GM12878 (cell line): ENCODE results near the gene DYNC1H1. TPM values are rescaled to one million over a fixed set of nuclear protein-coding genes. Genes with fewer than 3 reads are reported as not detected.

Experiments used
- ATAC-seq: fragments of 200-7000 bp; cut with Tn5 transposase; 3 replicates; pipeline ENCODE4 v1.9.1; 2020; ENCODE audit warnings: mild to moderate bottlenecking, moderate library complexity
- BruUV-seq: library from RNA; stranded (reverse); fragments of 400-500 nt; replicated peaks from 2 replicates; lab custom pipeline; 2021; lab: Mats Ljungman, UMichigan
- CTCF ChIA-PET: fragments of 300-600 bp; sonication (Branson Sonifier 250); formaldehyde crosslinking; extraction: SDS; loops from one replicate; lab custom pipeline; 2021; ENCODE audit warnings: inconsistent platforms; lab: Yijun Ruan, JAX
- POLR2A ChIA-PET: fragments of 350-600 bp; formaldehyde crosslinking; extraction: SDS; loops from one replicate; lab custom pipeline; 2021; ENCODE audit warnings: inconsistent platforms; lab: Charles Lee
- RAD21 ChIA-PET: fragments of 300-600 bp; sonication (Branson Sonifier 250); formaldehyde crosslinking; loops from one replicate; lab custom pipeline; 2023; ENCODE audit warnings: antibody characterized with exemption; ENCODE audit not compliant: unreplicated experiment; lab: Charles Lee
- SMC1A ChIA-PET: fragments of 300-600 bp; sonication (Branson Sonifier 250); formaldehyde crosslinking; loops from one replicate; lab custom pipeline; 2023; ENCODE audit not compliant: unreplicated experiment, uncharacterized antibody; lab: Charles Lee
- DNase-seq: peaks from one replicate; pipeline ENCODE4 v3.0.0-alpha.2; 2011; ENCODE audit warnings: low read depth, low spot score
- FAIRE-seq: peaks from 3 replicates; lab custom pipeline; 2011; peaks lifted over from hg19 to GRCh38; lab: Jason Lieb, UNC
- H2AFZ ChIP-seq: 2 replicates; pipeline ENCODE4 v1.6.0; 2011; ENCODE audit warnings: low read depth, low read length, control low read depth; ENCODE audit not compliant: control insufficient read depth
- H3K27ac ChIP-seq: 2 replicates; pipeline ENCODE4 v1.5.1; 2011; ENCODE audit warnings: control low read depth; ENCODE audit not compliant: control insufficient read depth, insufficient read depth
- H3K27me3 ChIP-seq, 2 experiments: replicated peaks in 1 of 2; 2 replicates each; pipeline versions ENCODE4 v1.6.0 to v1.6.1; 2011; ENCODE audit warnings: low read length in 1 of 2; ENCODE audit not compliant: control insufficient read depth in 2 of 2, insufficient read depth in 2 of 2
- H3K36me3 ChIP-seq, 2 experiments: 2 replicates each; pipeline ENCODE4 v1.5.1; 2011; ENCODE audit warnings: low read length in 1 of 2; ENCODE audit not compliant: control insufficient read depth in 2 of 2, insufficient read depth in 2 of 2
- H3K4me1 ChIP-seq: 2 replicates; pipeline ENCODE4 v1.6.1; 2011; ENCODE audit warnings: mild to moderate bottlenecking, low read length, moderate library complexity, mixed read lengths; ENCODE audit not compliant: control insufficient read depth, insufficient read depth
- H3K4me2 ChIP-seq: 2 replicates; pipeline ENCODE4 v1.6.0; 2011; ENCODE audit warnings: control low read depth; ENCODE audit not compliant: control insufficient read depth, insufficient read depth
- H3K4me3 ChIP-seq: fragments of 200-600 bp; sonication (generic); 2 replicates; pipeline ENCODE4 v1.5.1; 2016
- H3K79me2 ChIP-seq: 2 replicates; pipeline ENCODE4 v1.6.0; 2011; ENCODE audit warnings: low read length; ENCODE audit not compliant: control insufficient read depth, insufficient read depth
- H3K9ac ChIP-seq: 2 replicates; pipeline ENCODE4 v1.8.0; 2011; ENCODE audit warnings: low read length, control low read depth, mixed read lengths; ENCODE audit not compliant: control insufficient read depth, insufficient read depth
- H3K9me3 ChIP-seq: replicated peaks from 3 replicates; pipeline ENCODE4 v1.5.1; 2011; ENCODE audit warnings: mild to moderate bottlenecking, low read length; ENCODE audit not compliant: control insufficient read depth, insufficient read depth
- H4K20me1 ChIP-seq: 2 replicates; pipeline ENCODE4 v1.6.0; 2011; ENCODE audit not compliant: control insufficient read depth, insufficient read depth
- JUND ChIP-seq: IDR thresholded peaks from 2 replicates; pipeline ENCODE4 v1.6.1; 2012; ENCODE audit warnings: low read depth, mild to moderate bottlenecking, low read length, improper control_type of control experiment, moderate library complexity
- RCOR1 ChIP-seq: conservative IDR thresholded peaks from 2 replicates; pipeline ENCODE4 v1.6.1; 2012; ENCODE audit warnings: low read depth, low read length, improper control_type of control experiment
- SIX5 ChIP-seq: IDR thresholded peaks from 2 replicates; pipeline ENCODE4 v1.6.1; 2011; ENCODE audit warnings: mild to moderate bottlenecking, low read depth, low read length, moderate library complexity; ENCODE audit not compliant: severe bottlenecking
- SUZ12 ChIP-seq: fragments of 200-600 bp; sonication (generic); IDR thresholded peaks from one replicate; pipeline ENCODE4 v1.6.1; 2018; ENCODE audit warnings: antibody characterized with exemption, mild to moderate bottlenecking; ENCODE audit not compliant: unreplicated experiment
- WGBS: methylation state at CpG from one replicate; pipeline ENCODE4 v1.1.6; 2016; ENCODE audit warnings: low lambda C conversion rate; ENCODE audit not compliant: insufficient replicate concordance, insufficient coverage; ENCODE audit errors: missing lambda C conversion rate; 5-methylcytosine and 5-hydroxymethylcytosine counted together
- in situ Hi-C: fragments of 300-500 bp; cut with MboI; formaldehyde crosslinking; loops from 9 replicates; pipeline ENCODE4 v1.14.3; 2018; ENCODE audit warnings: mixed read lengths
- intact Hi-C: fragments of 100-400 bp; cut with micrococcal nuclease; formaldehyde crosslinking; loops from one replicate; pipeline ENCODE4 v1.14.2; 2022; ENCODE audit not compliant: unreplicated experiment
- polyA plus RNA-seq, 11 experiments: library from polyadenylated mRNA; depleted of rRNA in 4 of 11; unstranded in 6 of 11; stranded (reverse) in 5 of 11; fragments of >200 nt; fragmentation: Nextera tagmentation in 4 of 11; fragmentation: Illumina TruSeq in 1 of 11; extraction: Ambion mirVana in 4 of 11; extraction: Trizol in 1 of 11; gene quantifications; 1 replicate in 1 of 11; 2 replicates in 10 of 11; pipeline versions ENCODE4 v1.2.1 to v1.2.3, GENCODE V29; 2011 to 2016; ENCODE audit warnings: inconsistent platforms in 2 of 11, missing spikeins in 2 of 11, low read depth in 1 of 11
- total RNA-seq, 4 experiments: library from RNA; depleted of rRNA in 3 of 4; stranded (reverse); fragments of >200 nt in 3 of 4; fragmentation: Illumina TruSeq in 1 of 4; extraction: Trizol in 1 of 4; gene quantifications; 2 replicates each; pipeline versions ENCODE4 v1.2.1 to v1.2.3, GENCODE V29; 2013 to 2021

Gene DYNC1H1
- total and polyA plus RNA-seq, 10 of the 15 experiments (the other 5 are each of a cell fraction or from before 2014, with no cell fraction given), result 38.4 to 291 (median 111) TPM

GRCh38 chr14:101965770-101966722, 1.7 kb downstream of the DYNC1H1 start:
- no peak for TF ChIP-seq RCOR1
- no peak for TF ChIP-seq JUND
- TF ChIP-seq SUZ12, result no peak
- no peak for TF ChIP-seq SIX5

More at GRCh38 chr14:101965770-101966722, 1.7 kb downstream of the DYNC1H1 start:
- ATAC-seq, result peak; percentile 17
- H4K20me1 ChIP-seq, result no peaks in the 10 kb centered on the region; the same call in 1 of the 2 replicates
- no peaks in the 10 kb centered on the region for H3K9me3 ChIP-seq
- H3K4me3 ChIP-seq, result peak overlapping the region; percentile 79
- no peak overlapping the region for H2AFZ ChIP-seq
- in situ Hi-C loops, result loop anchor here (10.0 kb wide), 1 partner anchor 549 kb away; no protein-coding TSS in a partner anchor
- H3K27ac ChIP-seq, result peak overlapping the region; percentile 78
- intact Hi-C loops, result loop anchor here (2.0 to 10.0 kb wide), 3 partner anchors 17 to 549 kb away; no protein-coding TSS in a partner anchor
- ChIA-PET CTCF (interaction anchor here (0.6 to 4.3 kb wide), 7 partner anchors 27 to 350 kb away, joined by 3 to 35 read pairs (median 3); no protein-coding TSS in a partner anchor), POLR2A (interaction anchor here (0.6 to 1.6 kb wide), 8 partner anchors 18 to 1712 kb away, joined by 3 to 6 read pairs (median 5); no protein-coding TSS in a partner anchor), SMC1A (interaction anchor here (0.7 to 7.5 kb wide), 8 partner anchors 20 to 344 kb away, joined by 3 to 67 read pairs (median 4); partner anchors contain the start of gene MOK), RAD21 (interaction anchor here (0.7 to 4.9 kb wide), 6 partner anchors 15 to 348 kb away, joined by 3 to 33 read pairs (median 3); no protein-coding TSS in a partner anchor)
- BruUV-seq, result TSS peak; percentile 54
- H3K4me2 ChIP-seq, result peak overlapping the region; percentile 85
- no peaks in the 10 kb centered on the region for H3K36me3 ChIP-seq
- no peak for DNase-seq
- H3K27me3 ChIP-seq, result no peaks in the 10 kb centered on the region
- H3K4me1 ChIP-seq, result peaks cover 4% of the 10 kb centered on the region
- FAIRE-seq, result no peak
- peaks cover 44% of the 10 kb centered on the region for H3K79me2 ChIP-seq
- WGBS, result 20% methylated on average over 5 of the region's 5 CpGs
- peak overlapping the region; percentile 91 for H3K9ac ChIP-seq
